RWPE1 (cell line): ENCODE measurements around the gene MAP2K6.

ENCODE experiments used
- CTCF ChIA-PET: fragments of 350-600 bp; sonication (Branson Sonifier 250); formaldehyde crosslinking; extraction: SDS; loops from one replicate; lab custom pipeline; 2021; lab: Yijun Ruan, JAX
- POLR2A ChIA-PET: fragments of 400-600 bp; formaldehyde crosslinking; extraction: SDS; loops from one replicate; lab custom pipeline; 2020; ENCODE audit warnings: antibody characterized with exemption; ENCODE audit not compliant: low non-redundant PET; lab: Yijun Ruan, JAX
- DNase-seq: peaks from one replicate; pipeline ENCODE4 v3.0.0; 2012; ENCODE audit warnings: low spot score
- H3K27ac ChIP-seq: fragments of 450-650 bp; 2 replicates; pipeline ENCODE4 v1.5.1; 2017
- CTCF ChIP-seq: fragments of 450-650 bp; conservative IDR thresholded peaks from 2 replicates; pipeline ENCODE4 v1.5.1; 2017; ENCODE audit warnings: low read depth, mild to moderate bottlenecking

The MAP2K6 gene

GRCh38 chr17:69593351-69593715 lies 178.8 kb downstream of the MAP2K6 start:
- ChIA-PET POLR2A (no interaction called here), CTCF (no interaction called here)
- DNase-seq, result no peak
- no peak overlapping the region for H3K27ac ChIP-seq
- TF ChIP-seq CTCF, result no peak

DNA sequence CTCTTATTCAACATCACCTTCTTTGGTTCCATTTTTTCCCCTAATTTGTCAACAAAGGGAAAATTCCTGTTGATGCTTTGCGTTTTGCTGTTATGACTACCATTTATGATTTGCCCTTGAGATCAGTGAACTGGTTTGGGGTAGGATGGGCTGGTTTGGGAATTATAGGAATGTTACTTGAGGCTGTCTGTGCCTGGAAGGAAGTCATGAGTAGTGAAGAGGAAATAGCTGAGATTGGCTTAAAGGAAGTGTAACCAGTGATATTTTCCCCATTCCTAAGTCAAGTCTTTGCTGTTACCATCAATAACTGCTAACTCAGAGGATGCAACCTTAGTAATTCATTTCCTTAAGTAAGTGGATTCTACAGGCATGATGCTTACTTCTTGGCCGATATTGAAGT lies 179.2 kb downstream of the MAP2K6 start:
- ChIA-PET POLR2A (no interaction called here), CTCF (no interaction called here)
- no peak overlapping the region for H3K27ac ChIP-seq
- no peak for TF ChIP-seq CTCF
- DNase-seq, result no peak

DNA sequence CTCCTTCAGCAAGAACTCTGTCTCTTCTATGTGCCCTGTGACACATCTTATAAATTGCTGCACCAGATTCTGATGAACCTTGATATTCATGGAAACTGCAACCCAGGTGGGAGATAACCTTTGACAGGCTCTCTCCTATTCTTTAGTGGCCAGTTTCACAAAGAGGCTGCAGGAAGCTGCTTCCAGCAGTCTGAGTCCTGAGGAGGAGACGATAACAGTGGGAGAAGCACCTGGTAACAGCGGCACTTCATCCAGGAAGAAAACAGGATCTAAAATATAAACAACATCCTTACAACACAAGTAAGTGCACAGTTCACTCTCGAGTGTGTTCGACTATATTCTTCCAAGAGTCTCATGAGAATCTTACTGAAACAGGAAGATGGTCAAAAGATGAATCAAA lies 180.1 kb downstream of the MAP2K6 start:
- ChIA-PET POLR2A (no interaction called here), CTCF (interaction anchor here (0.6 kb wide), 1 partner anchor 1110 kb away, joined by 3 read pairs; no protein-coding TSS in a partner anchor)
- DNase-seq, result no peak
- H3K27ac ChIP-seq, result no peak overlapping the region
- TF ChIP-seq CTCF, result no peak

- no peak for DNase-seq
- no peak for TF ChIP-seq CTCF
- no peak overlapping the region for H3K27ac ChIP-seq
- ChIA-PET CTCF (no interaction called here), POLR2A (no interaction called here)
Observed at GRCh38 chr17:69596141-69596540, 181.6 kb downstream of the MAP2K6 start.

DNA sequence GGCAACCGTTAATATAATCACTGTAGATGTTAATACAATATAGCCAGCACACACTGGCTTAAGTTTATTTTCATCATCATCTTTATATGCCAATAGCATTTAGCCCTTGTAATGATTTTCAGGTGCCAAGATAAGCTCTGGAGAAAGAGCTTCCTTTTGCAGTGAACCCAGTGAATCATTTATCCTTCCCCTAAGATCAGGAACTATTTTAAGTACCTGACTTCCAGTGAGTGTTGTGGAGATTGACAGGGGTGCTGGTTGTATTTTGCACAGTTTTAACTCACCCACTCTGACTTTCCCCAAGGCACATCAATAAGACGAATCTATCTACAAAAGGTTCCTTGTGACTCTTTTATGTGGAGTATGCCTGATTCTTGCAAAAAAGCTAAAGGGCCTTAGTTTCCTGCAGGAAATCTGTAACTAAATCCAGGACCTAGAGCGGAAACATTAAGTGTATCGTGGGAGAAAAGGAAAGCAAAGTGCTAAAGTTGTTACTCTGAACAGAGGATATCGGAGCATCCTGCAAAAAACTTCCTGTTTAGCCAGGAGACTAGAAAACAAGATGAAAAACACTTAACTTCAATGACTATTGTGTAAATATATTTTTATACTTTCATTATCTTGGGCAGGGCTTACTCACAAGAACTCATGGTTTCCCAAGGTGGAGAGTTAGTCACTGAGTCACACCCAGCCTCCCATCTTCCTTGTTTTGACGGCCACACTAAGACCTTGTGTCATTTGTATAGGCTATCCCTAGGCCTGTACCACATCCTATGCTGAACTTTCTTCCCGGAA lies 183.6 kb downstream of the MAP2K6 start:
- ChIA-PET CTCF (interaction anchor here (0.6 to 0.7 kb wide), 2 partner anchors 30 to 1085 kb away, joined by 3 to 4 read pairs; no protein-coding TSS in a partner anchor), POLR2A (no interaction called here)
- H3K27ac ChIP-seq, result no peak overlapping the region
- no peak for TF ChIP-seq CTCF
- peak; percentile 51 for DNase-seq

DNA sequence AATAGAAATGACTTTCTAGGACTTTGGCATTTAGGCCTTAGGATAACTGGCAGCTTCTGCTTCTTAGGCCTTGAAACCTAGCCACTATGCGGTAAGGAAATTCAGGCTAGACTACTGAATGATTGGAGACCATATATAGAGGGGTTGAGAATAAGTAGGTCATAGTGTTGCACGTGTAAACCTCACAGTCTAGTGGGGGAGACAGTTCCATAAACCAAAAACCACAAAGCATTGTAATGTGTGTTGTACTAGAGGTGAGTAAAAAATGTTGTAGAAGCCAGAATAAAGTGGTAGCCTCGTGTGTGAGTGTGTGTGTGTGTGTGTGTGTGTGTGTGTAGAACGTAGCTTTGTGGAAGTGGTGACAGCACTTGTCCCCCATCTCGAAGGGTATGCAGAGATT lies 188.5 kb downstream of the MAP2K6 start:
- ChIA-PET CTCF (no interaction called here), POLR2A (no interaction called here)
- no peak for TF ChIP-seq CTCF
- H3K27ac ChIP-seq, result no peak overlapping the region
- no peak for DNase-seq
